Heart left ventricle (tissue), 16 donors: ENCODE results near the gene DPP9. TPM values are rescaled to one million over a fixed set of nuclear protein-coding genes. Genes with fewer than 3 reads are reported as not detected.

Experiments used
- ATAC-seq, 4 donors: fragments of 200-7000 bp; cut with Tn5 transposase; one replicate each; pipeline ENCODE4 v1.9.1; 2020 to 2022; ENCODE audit warnings: moderate library complexity in 4 of 4, mild to moderate bottlenecking in 3 of 4, moderate number of reproducible peaks in 1 of 4
- DNase-seq, 5 donors: peaks; one replicate each; pipeline ENCODE4 v3.0.0-alpha.2; 2020
- H3K27ac ChIP-seq, 12 donors: fragments of 200-600 bp; sonication (generic) in 4 of 12; one replicate each; pipeline versions ENCODE4 v1.5.0 to v1.8.0; 2016 to 2022; ENCODE audit warnings: mild to moderate bottlenecking in 2 of 12
- H3K27me3 ChIP-seq, 9 donors: fragments of 200-600 bp; sonication (generic) in 2 of 9; one replicate each; pipeline versions ENCODE4 v1.5.1 to v1.8.0; 2016 to 2022; ENCODE audit warnings: mild to moderate bottlenecking in 3 of 9
- H3K36me3 ChIP-seq, 9 donors: fragments of 200-600 bp; sonication (generic) in 2 of 9; one replicate each; pipeline versions ENCODE4 v1.5.0 to v1.8.0; 2018 to 2022; ENCODE audit warnings: mild to moderate bottlenecking in 2 of 9
- H3K4me1 ChIP-seq, 12 donors: fragments of 200-600 bp; sonication (generic) in 4 of 12; one replicate each; pipeline versions ENCODE4 v1.5.0 to v1.8.0; 2016 to 2022; ENCODE audit warnings: mild to moderate bottlenecking in 3 of 12
- H3K4me3 ChIP-seq, 12 donors: fragments of 200-600 bp; sonication (generic) in 4 of 12; one replicate each; pipeline versions ENCODE4 v1.5.0 to v1.8.0; 2017 to 2022; ENCODE audit warnings: mild to moderate bottlenecking in 9 of 12, moderate library complexity in 4 of 12
- H3K9me3 ChIP-seq, 12 donors: fragments of 200-600 bp; sonication (generic) in 4 of 12; one replicate each; pipeline versions ENCODE4 v1.5.0 to v1.8.0; 2016 to 2022; ENCODE audit warnings: mild to moderate bottlenecking in 1 of 12
- POLR2A ChIP-seq, 2 donors: fragments of 450-650 bp; IDR thresholded peaks; one replicate each; pipeline ENCODE4 v1.6.1; 2017; ENCODE audit warnings: antibody characterized with exemption in 2 of 2, mild to moderate bottlenecking in 2 of 2, moderate library complexity in 2 of 2
- WGBS, 4 donors: extraction: QIAGEN DNeasy Blood & Tissue Kit in 2 of 4; methylation state at CpG; one replicate each; pipeline versions ENCODE4 v1.1.5 to v1.1.7; 2013 to 2018; 5-methylcytosine and 5-hydroxymethylcytosine counted together
- intact Hi-C, 10 donors: fragments of 100-400 bp; cut with DNase I; formaldehyde crosslinking; loops; one replicate each; pipeline versions ENCODE4 v1.11.1 to v1.14.2; 2022
- polyA plus RNA-seq, 2 donors: library from polyadenylated mRNA; stranded (reverse); fragments of 200-250 nt; gene quantifications; one replicate each; pipeline ENCODE4 v1.2.3, GENCODE V29; 2013
- total RNA-seq, 9 donors: library from RNA; depleted of rRNA in 2 of 9; stranded (reverse); fragments of >200 nt in 2 of 9; fragmentation: NEBNext Ultra II Directional in 3 of 9; extraction: Animal tissue kit (Norgen Biotek cat#: 25700) in 3 of 9; gene quantifications; one replicate each; pipeline versions ENCODE4 v1.1.0 to v1.2.4, GENCODE V29; 2016 to 2023
- TF ChIP-seq, protein P1 (sequence below), 12 donors: fragments of 200-600 bp; sonication (generic) in 4 of 12; IDR thresholded peaks; one replicate each; pipeline versions ENCODE4 v1.5.0 to v1.8.0; 2018 to 2022; ENCODE audit warnings: antibody characterized with exemption in 12 of 12, mild to moderate bottlenecking in 5 of 12
- donor health status: ischemic (EF 13 %, LVEDD 7.1; RV severe dilation, severe dysfunction).
- donor health status: healthy with polysubstance abuse.
- donor health status: DM: no; HTN: yes; CAD: no.
- donor health status: DM: no; HTN: no; CAD: no.
- donor health status: ischemic (EF 25% LVEDD 6.9; RV normal size, moderate dysfunction).
- donor health status: ischemic (EF 25% LVEDD 5.7; RV mildly dilated, moderate dysfunction).
- donor health status: healthy.
- donor health status: DM: yes; HTN: yes; CAD: no.
- donor health status: ischemic (EF 35%, LVEDD 5.7; RV mildly dilated, moderate dysfunction).
- donor health status: nonischemic (EF 11% LVEDD 7.7; RV severe dilation, severe dysfunction).
- donor health status: DM: yes; HTN: yes; CAD: no.
- donor health status: PGD.
- donor health status: ischemic (EF 29% LVEDD 5.4; RV normal size, mild dysfunction).
- donor health status: nonischemic (EF 23%, LVEDD 6.1; RV moderate dilation, normal function).

The DPP9 gene
- total and polyA plus RNA-seq, 11 donors, result 30.7 to 65.2 (median 47.7) TPM

DNA sequence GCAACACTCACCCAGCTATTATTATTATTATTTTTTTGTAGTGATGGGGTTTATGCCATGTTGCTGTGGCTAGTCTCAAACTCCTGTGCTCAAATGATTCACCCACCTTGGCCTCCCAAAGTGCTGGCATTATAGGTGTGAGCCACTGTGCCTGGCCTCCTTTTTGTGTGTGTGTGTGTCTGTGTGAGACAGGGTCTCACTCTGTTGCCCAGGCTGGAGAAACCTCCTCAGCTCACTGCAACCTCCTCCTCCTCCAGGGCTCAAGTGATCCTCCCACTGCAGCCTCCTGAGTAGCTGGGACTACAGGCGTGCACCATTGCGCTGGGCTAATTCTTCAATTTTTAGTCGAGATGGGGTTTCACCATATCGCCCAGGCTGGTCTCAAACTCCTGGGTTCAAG is 49.9 kb downstream of the DPP9 start:
- no peak for TF ChIP-seq POLR2A (IDR thresholded peaks at IDR 0.05)
- TF ChIP-seq, protein P1, sequence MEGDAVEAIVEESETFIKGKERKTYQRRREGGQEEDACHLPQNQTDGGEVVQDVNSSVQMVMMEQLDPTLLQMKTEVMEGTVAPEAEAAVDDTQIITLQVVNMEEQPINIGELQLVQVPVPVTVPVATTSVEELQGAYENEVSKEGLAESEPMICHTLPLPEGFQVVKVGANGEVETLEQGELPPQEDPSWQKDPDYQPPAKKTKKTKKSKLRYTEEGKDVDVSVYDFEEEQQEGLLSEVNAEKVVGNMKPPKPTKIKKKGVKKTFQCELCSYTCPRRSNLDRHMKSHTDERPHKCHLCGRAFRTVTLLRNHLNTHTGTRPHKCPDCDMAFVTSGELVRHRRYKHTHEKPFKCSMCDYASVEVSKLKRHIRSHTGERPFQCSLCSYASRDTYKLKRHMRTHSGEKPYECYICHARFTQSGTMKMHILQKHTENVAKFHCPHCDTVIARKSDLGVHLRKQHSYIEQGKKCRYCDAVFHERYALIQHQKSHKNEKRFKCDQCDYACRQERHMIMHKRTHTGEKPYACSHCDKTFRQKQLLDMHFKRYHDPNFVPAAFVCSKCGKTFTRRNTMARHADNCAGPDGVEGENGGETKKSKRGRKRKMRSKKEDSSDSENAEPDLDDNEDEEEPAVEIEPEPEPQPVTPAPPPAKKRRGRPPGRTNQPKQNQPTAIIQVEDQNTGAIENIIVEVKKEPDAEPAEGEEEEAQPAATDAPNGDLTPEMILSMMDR (IDR thresholded peaks at IDR 0.05), result no peak
- peaks cover 0 to 39% (median 24%) of the 10 kb centered on the region in 9 donors for H3K36me3 ChIP-seq
- peaks cover 0 to 33% (median 17%) of the 10 kb centered on the region in 12 donors for H3K4me1 ChIP-seq
- intact Hi-C loops, result loop anchor here in 3 of 10 donors (5.0 kb wide), 2 partner anchors 34 to 49 kb away; partner anchors contain the start of gene DPP9 (in 1 of the 3)
- peak in 1 of 5 donors; percentile 14 for DNase-seq
- H3K4me3 ChIP-seq, result no peak overlapping the region
- no peak overlapping the region for H3K27ac ChIP-seq
- ATAC-seq, result no peak
- no peaks in the 10 kb centered on the region for H3K27me3 ChIP-seq
- H3K9me3 ChIP-seq, result no peaks in the 10 kb centered on the region
- WGBS, 4 donors, result 91 to 95% (median 95%) methylated on average over 4 of the region's 4 CpGs

DNA sequence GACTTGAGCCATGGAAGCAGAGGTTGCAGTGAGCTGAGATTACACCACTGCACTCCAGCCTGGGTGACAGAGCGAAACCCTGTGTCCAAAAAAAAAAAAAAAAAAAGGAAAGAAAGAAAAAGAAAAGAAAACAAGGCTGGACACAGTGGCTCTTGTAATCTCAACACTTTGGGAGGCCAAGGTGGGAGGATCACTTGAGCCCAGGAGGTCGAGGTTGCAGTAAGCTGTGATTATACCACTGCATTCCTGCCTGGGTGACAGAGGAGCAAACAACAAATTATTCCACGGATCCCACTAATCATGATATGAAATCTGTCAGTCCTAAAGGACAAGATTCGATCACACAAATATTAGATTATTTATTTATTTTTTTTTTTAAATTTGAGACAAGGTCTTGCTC is 50.4 kb downstream of the DPP9 start:
- Histone ChIP-seq H3K4me1 (peaks cover 0 to 38% (median 22%) of the 10 kb centered on the region in 12 donors), H3K27ac (no peak overlapping the region), H3K27me3 (no peaks in the 10 kb centered on the region), H3K4me3 (no peak overlapping the region), H3K36me3 (peaks cover 0 to 39% (median 23%) of the 10 kb centered on the region in 9 donors), H3K9me3 (no peaks in the 10 kb centered on the region)
- WGBS, 4 donors, result 56 to 80% (median 69%) methylated on average over 4 of the region's 4 CpGs
- intact Hi-C loops, result loop anchor here in 3 of 10 donors (5.0 kb wide), 2 partner anchors 34 to 49 kb away; partner anchors contain the start of gene DPP9 (in 1 of the 3)
- TF ChIP-seq, protein P1 (IDR thresholded peaks at IDR 0.05), result no peak
- TF ChIP-seq POLR2A (IDR thresholded peaks at IDR 0.05), result no peak
- ATAC-seq (no peak), DNase-seq (no peak)

DNA sequence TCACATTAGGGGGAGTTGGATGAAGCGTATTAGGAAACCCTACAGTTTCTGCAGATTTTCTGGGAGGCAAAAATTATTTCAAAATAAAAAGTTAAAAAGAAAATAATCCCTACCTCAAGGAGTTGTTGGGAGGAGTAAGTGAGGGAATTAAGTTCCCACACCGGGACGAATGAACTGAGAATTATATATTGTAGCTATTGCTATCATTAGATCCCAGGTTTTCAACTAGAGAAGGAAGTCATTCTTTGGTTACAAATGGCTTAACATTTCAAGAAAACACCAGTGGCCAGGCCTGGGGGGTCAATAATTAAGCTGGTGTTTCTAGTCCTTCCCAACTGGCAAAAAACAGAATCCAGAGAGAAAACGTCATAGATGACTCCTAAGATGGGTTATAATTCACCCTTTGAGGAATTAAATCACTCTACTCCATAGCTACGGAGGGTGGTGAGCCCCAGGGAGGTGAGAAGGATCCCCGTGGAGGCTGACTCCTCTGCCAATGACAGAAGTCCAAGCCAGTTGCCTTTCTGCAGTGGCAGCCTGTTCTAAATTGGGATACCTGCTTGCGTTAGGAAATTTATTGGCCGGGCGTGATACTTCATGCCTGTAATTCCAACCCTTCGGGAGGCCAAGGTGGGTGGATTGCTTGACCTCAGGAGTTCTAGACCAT is 52.3 kb downstream of the DPP9 start:
- Histone ChIP-seq H3K36me3 (peaks cover 0 to 43% (median 31%) of the 10 kb centered on the region in 9 donors), H3K9me3 (no peaks in the 10 kb centered on the region), H3K4me1 (peaks cover 0 to 30% (median 20%) of the 10 kb centered on the region in 12 donors), H3K27me3 (no peaks in the 10 kb centered on the region), H3K4me3 (no peak overlapping the region), H3K27ac (peak overlapping the region in 11 of 12 donors; percentile 48 to 85 (median 76))
- peak in 2 of 5 donors; percentile 49 to 67 for DNase-seq
- 46 to 57% (median 53%) methylated on average over 10 of the region's 10 CpGs for WGBS, 4 donors
- TF ChIP-seq, protein P1 (IDR thresholded peaks at IDR 0.05), result no peak
- no peak for TF ChIP-seq POLR2A (IDR thresholded peaks at IDR 0.05)
- intact Hi-C loops, result loop anchor here in 3 of 10 donors (5.0 kb wide), 2 partner anchors 36 to 51 kb away; partner anchors contain the start of gene DPP9 (in 1 of the 3)
- peak in 3 of 4 donors; percentile 5 to 25 (median 7) for ATAC-seq
